Endothelial cell (in vitro differentiated cells): ENCODE data around the gene UBXN1. TPM values are rescaled to one million over a fixed set of nuclear protein-coding genes. Genes with fewer than 3 reads are reported as not detected.
"Not testable (repeated sequence)": the region's sequence is repeated elsewhere in the genome, so short reads cannot be mapped to it uniquely, and the experiment has no call there.

Experiments used
- DNase-seq: peaks from one replicate; pipeline ENCODE4 v3.0.0; 2021; ENCODE audit warnings: low spot score
- H3K27ac Mint-ChIP-seq: one replicate; pipeline ENCODE4 v1.8.0; 2021; ENCODE audit warnings: mixed read lengths, inconsistent platforms; ENCODE audit not compliant: unreplicated experiment
- H3K27me3 Mint-ChIP-seq: one replicate; pipeline ENCODE4 v1.8.0; 2021; ENCODE audit warnings: mild to moderate bottlenecking, moderate library complexity, mixed read lengths, inconsistent platforms; ENCODE audit not compliant: unreplicated experiment
- H3K36me3 Mint-ChIP-seq: one replicate; pipeline ENCODE4 v1.8.0; 2021; ENCODE audit warnings: mild to moderate bottlenecking, low read depth, mixed read lengths, inconsistent platforms; ENCODE audit not compliant: unreplicated experiment
- H3K4me1 Mint-ChIP-seq: one replicate; pipeline ENCODE4 v1.8.0; 2021; ENCODE audit warnings: mild to moderate bottlenecking, mixed read lengths, inconsistent platforms; ENCODE audit not compliant: unreplicated experiment
- H3K4me3 Mint-ChIP-seq: one replicate; pipeline ENCODE4 v1.8.0; 2021; ENCODE audit warnings: mild to moderate bottlenecking, mixed read lengths, inconsistent platforms; ENCODE audit not compliant: unreplicated experiment
- H3K9me3 Mint-ChIP-seq: one replicate; pipeline ENCODE4 v1.8.0; 2021; ENCODE audit warnings: mixed read lengths, inconsistent platforms; ENCODE audit not compliant: unreplicated experiment
- CTCF ChIP-seq: fragments of 200-600 bp; sonication (generic); IDR thresholded peaks from one replicate; pipeline ENCODE4 v1.5.0; 2021; ENCODE audit warnings: antibody characterized with exemption; ENCODE audit not compliant: unreplicated experiment
- total RNA-seq: library from RNA; stranded (reverse); fragmentation: NEBNext Ultra II Directional; extraction: Animal tissue kit (Norgen Biotek cat#: 25700); gene quantifications from one replicate; pipeline ENCODE4 v1.2.1, GENCODE V29; 2021; ENCODE audit not compliant: unreplicated experiment

UBXN1 gene
- total RNA-seq, 1 donor from 2014 or later: 137 TPM

GRCh38 chr11:62680825-62681240, 2.0 kb upstream of the UBXN1 start:
- Mint-ChIP-seq H3K4me3 (no peak overlapping the region), H3K36me3 (peaks cover 19% of the 10 kb centered on the region), H3K27me3 (peaks cover 4% of the 10 kb centered on the region), H3K9me3 (no peaks in the 10 kb centered on the region), H3K27ac (no peak overlapping the region), H3K4me1 (peaks cover 8% of the 10 kb centered on the region)
- DNase-seq: peak; percentile 37
- TF ChIP-seq CTCF: peak; percentile 43

GRCh38 chr11:62678433-62678769, 472 bp downstream of the UBXN1 start:
- Mint-ChIP-seq H3K4me3 (peak overlapping the region; percentile 94), H3K36me3 (peaks cover 26% of the 10 kb centered on the region), H3K9me3 (no peaks in the 10 kb centered on the region), H3K27ac (peak overlapping the region; percentile 92), H3K27me3 (peaks cover 5% of the 10 kb centered on the region), H3K4me1 (peaks cover 8% of the 10 kb centered on the region)
- TF ChIP-seq CTCF: no peak
- no peak for DNase-seq

- H3K36me3 Mint-ChIP-seq: peaks cover 26% of the 10 kb centered on the region
- peaks cover 12% of the 10 kb centered on the region for H3K4me1 Mint-ChIP-seq
- DNase-seq: no peak
- H3K27me3 Mint-ChIP-seq: peaks cover 6% of the 10 kb centered on the region
- no peak for TF ChIP-seq CTCF
- peak overlapping the region; percentile 94 for H3K4me3 Mint-ChIP-seq
- H3K9me3 Mint-ChIP-seq: no peaks in the 10 kb centered on the region
- peak overlapping the region; percentile 92 for H3K27ac Mint-ChIP-seq
Observed at GRCh38 chr11:62677714-62678113, 1.2 kb downstream of the UBXN1 start.

- H3K27ac Mint-ChIP-seq: peak overlapping the region; percentile 33
- H3K36me3 Mint-ChIP-seq: peaks cover 26% of the 10 kb centered on the region
- no peak for TF ChIP-seq CTCF
- H3K27me3 Mint-ChIP-seq: peaks cover 7% of the 10 kb centered on the region
- peak overlapping the region; percentile 29 for H3K4me3 Mint-ChIP-seq
- no peak for DNase-seq
- H3K4me1 Mint-ChIP-seq: peaks cover 14% of the 10 kb centered on the region
- H3K9me3 Mint-ChIP-seq: no peaks in the 10 kb centered on the region
Observed at GRCh38 chr11:62677156-62677555, 1.7 kb downstream of the UBXN1 start.

GRCh38 chr11:62676698-62677097, 2.2 kb downstream of the UBXN1 start:
- Mint-ChIP-seq H3K9me3 (no peaks in the 10 kb centered on the region), H3K4me1 (peaks cover 14% of the 10 kb centered on the region), H3K27me3 (peaks cover 7% of the 10 kb centered on the region), H3K36me3 (peaks cover 26% of the 10 kb centered on the region), H3K27ac (no peak overlapping the region), H3K4me3 (peak overlapping the region; percentile 29)
- DNase-seq: no peak
- TF ChIP-seq CTCF: no peak

GRCh38 chr11:62675415-62675814, 3.5 kb downstream of the UBXN1 start:
- not testable (repeated sequence) for H3K9me3 Mint-ChIP-seq, H3K4me3 Mint-ChIP-seq, DNase-seq, H3K27ac Mint-ChIP-seq
- peaks cover 11% of the 10 kb centered on the region for H3K27me3 Mint-ChIP-seq
- H3K4me1 Mint-ChIP-seq: peaks cover 23% of the 10 kb centered on the region
- peaks cover 29% of the 10 kb centered on the region for H3K36me3 Mint-ChIP-seq
